ENCODE results near the gene TBC1D2. TPM values are rescaled to one million over a fixed set of nuclear protein-coding genes. Genes with fewer than 3 reads are reported as not detected.

Gene TBC1D2
- total RNA-seq, 3 donors from 2014 or later (not counting 1 experiment from before 2014, with no cell fraction given) = 5.0 to 8.9 (median 7.0) TPM

- no peak for DNase-seq
- Mint-ChIP-seq H3K4me3 (no peak overlapping the region), H3K9me3 (no peaks in the 10 kb centered on the region), H3K27me3 (ENCODE audit: low read depth in 2 of 2) (no peaks in the 10 kb centered on the region), H3K4me1 (peaks cover 0 to 7% of the 10 kb centered on the region in 2 donors), H3K36me3 (no peaks in the 10 kb centered on the region), H3K27ac (peak overlapping the region in 1 of 2 donors; percentile 35)
- Histone ChIP-seq H3K4me1 (ENCODE audit: control insufficient read depth, insufficient read depth, low read length) (peaks cover 19% of the 10 kb centered on the region), H3K4me3 (ENCODE audit: low read length) (no peak overlapping the region), H3K27ac (ENCODE audit: low read length) (no peak overlapping the region), H3K27me3 (ENCODE audit: control insufficient read depth, insufficient read depth, low read length) (no peaks in the 10 kb centered on the region), H3K9me3 (ENCODE audit: control insufficient read depth, insufficient read depth, low read length) (no peaks in the 10 kb centered on the region), H3K36me3 (ENCODE audit: control insufficient read depth, insufficient read depth, low read length) (no peaks in the 10 kb centered on the region)
- TF ChIP-seq, protein P1, sequence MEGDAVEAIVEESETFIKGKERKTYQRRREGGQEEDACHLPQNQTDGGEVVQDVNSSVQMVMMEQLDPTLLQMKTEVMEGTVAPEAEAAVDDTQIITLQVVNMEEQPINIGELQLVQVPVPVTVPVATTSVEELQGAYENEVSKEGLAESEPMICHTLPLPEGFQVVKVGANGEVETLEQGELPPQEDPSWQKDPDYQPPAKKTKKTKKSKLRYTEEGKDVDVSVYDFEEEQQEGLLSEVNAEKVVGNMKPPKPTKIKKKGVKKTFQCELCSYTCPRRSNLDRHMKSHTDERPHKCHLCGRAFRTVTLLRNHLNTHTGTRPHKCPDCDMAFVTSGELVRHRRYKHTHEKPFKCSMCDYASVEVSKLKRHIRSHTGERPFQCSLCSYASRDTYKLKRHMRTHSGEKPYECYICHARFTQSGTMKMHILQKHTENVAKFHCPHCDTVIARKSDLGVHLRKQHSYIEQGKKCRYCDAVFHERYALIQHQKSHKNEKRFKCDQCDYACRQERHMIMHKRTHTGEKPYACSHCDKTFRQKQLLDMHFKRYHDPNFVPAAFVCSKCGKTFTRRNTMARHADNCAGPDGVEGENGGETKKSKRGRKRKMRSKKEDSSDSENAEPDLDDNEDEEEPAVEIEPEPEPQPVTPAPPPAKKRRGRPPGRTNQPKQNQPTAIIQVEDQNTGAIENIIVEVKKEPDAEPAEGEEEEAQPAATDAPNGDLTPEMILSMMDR (IDR thresholded peaks at IDR 0.05) = no peak
- WGBS (ENCODE audit: insufficient coverage) = 93% methylated on average over 16 of the region's 16 CpGs
- no peak for ATAC-seq
- intact Hi-C loops (cut with micrococcal nuclease) = no loop called here
Observed at GRCh38 chr9:98171176-98171925, 84.1 kb downstream of the TBC1D2 start.

DNA sequence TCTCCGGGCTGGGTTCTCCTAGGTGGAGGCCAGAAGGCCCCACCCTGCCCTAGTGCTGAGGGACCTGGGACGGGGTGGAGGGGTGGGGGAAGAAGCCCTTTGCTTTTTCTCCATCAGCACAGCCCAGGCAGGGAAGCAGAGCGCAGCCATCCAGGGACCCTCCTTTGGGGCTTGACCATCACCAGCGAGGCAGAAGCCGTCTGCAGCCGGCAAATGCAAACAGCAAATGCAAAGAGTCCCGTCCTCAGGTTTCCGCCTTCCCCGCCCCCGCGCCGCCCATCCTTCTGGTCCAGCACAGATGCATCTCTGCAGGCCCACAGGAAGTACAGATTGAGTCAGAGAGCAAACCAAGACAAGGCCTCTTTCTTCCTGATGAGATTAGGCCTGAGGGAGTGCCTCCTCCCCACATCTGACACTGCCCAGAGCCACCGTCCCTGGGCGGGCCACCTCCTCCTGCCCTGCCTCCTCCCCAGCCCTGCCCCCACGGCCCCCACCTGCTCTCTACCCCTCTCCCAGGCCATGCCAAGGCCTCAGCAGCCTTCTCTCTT lies 86.4 kb downstream of the TBC1D2 start:
- peak overlapping the region; percentile 34 to 88 for H3K27ac Mint-ChIP-seq
- peak overlapping the region; percentile 61 for H3K27ac ChIP-seq (ENCODE audit: low read length)
- peaks cover 31% of the 10 kb centered on the region for H3K4me1 ChIP-seq (ENCODE audit: control insufficient read depth, insufficient read depth, low read length)
- no peaks in the 10 kb centered on the region for H3K9me3 ChIP-seq (ENCODE audit: control insufficient read depth, insufficient read depth, low read length)
- WGBS (ENCODE audit: insufficient coverage) = 50% methylated on average over 15 of the region's 15 CpGs
- no peak overlapping the region for H3K4me3 ChIP-seq (ENCODE audit: low read length)
- H3K4me3 Mint-ChIP-seq = no peak overlapping the region
- no peaks in the 10 kb centered on the region for H3K27me3 Mint-ChIP-seq (ENCODE audit: low read depth in 2 of 2)
- H3K9me3 Mint-ChIP-seq = no peaks in the 10 kb centered on the region
- peaks cover 4 to 14% of the 10 kb centered on the region in 2 donors for H3K4me1 Mint-ChIP-seq
- H3K36me3 ChIP-seq (ENCODE audit: control insufficient read depth, insufficient read depth, low read length) = no peaks in the 10 kb centered on the region
- intact Hi-C loops (cut with micrococcal nuclease) = no loop called here
- DNase-seq (peak in 1 of 2 donors; percentile 46), ATAC-seq (peak; percentile 49 to 86 (median 66))
- TF ChIP-seq, protein P1 (IDR thresholded peaks at IDR 0.05) = no peak
- H3K27me3 ChIP-seq (ENCODE audit: control insufficient read depth, insufficient read depth, low read length) = no peaks in the 10 kb centered on the region
- H3K36me3 Mint-ChIP-seq = no peaks in the 10 kb centered on the region

- H3K27me3 ChIP-seq (ENCODE audit: control insufficient read depth, insufficient read depth, low read length) = no peaks in the 10 kb centered on the region
- 82% methylated on average over 3 of the region's 3 CpGs for WGBS (ENCODE audit: insufficient coverage)
- H3K4me1 ChIP-seq (ENCODE audit: control insufficient read depth, insufficient read depth, low read length) = peaks cover 36% of the 10 kb centered on the region
- H3K4me3 Mint-ChIP-seq = no peak overlapping the region
- peaks cover 12 to 21% of the 10 kb centered on the region in 2 donors for H3K4me1 Mint-ChIP-seq
- DNase-seq (no peak), ATAC-seq (no peak)
- H3K27me3 Mint-ChIP-seq (ENCODE audit: low read depth in 2 of 2) = no peaks in the 10 kb centered on the region
- intact Hi-C loops (cut with micrococcal nuclease) = no loop called here
- H3K36me3 ChIP-seq (ENCODE audit: control insufficient read depth, insufficient read depth, low read length) = no peaks in the 10 kb centered on the region
- H3K27ac Mint-ChIP-seq = peak overlapping the region in 1 of 2 donors; percentile 22
- no peaks in the 10 kb centered on the region for H3K9me3 Mint-ChIP-seq
- no peak overlapping the region for H3K27ac ChIP-seq (ENCODE audit: low read length)
- H3K36me3 Mint-ChIP-seq = no peaks in the 10 kb centered on the region
- TF ChIP-seq, protein P1 (IDR thresholded peaks at IDR 0.05) = no peak
- no peaks in the 10 kb centered on the region for H3K9me3 ChIP-seq (ENCODE audit: control insufficient read depth, insufficient read depth, low read length)
- H3K4me3 ChIP-seq (ENCODE audit: low read length) = no peak overlapping the region
Observed at GRCh38 chr9:98168153-98168780, 87.2 kb downstream of the TBC1D2 start.
